HL-60/S4 treated with phorbol 12-myristate 13-acetate at 8.2 ng/mL for 4 days and 3 days (cell line): ENCODE results near the gene CASP8.
"Not testable (repeated sequence)": the region's sequence is repeated elsewhere in the genome, so short reads cannot be mapped to it uniquely, and the experiment has no call there.

Experiments used
- in situ Hi-C: fragments of 300-500 bp; cut with MboI; formaldehyde crosslinking; loops from 2 replicates; pipeline ENCODE4 v1.15.0; 2022; ENCODE audit warnings: low sequenced_read_pairs

The CASP8 gene

GRCh38 chr2:201267278-201268030 is 7.1 kb downstream of the CASP8 start:
- in situ Hi-C loops: no loop called here

GRCh38 chr2:201269764-201270163 is 9.4 kb downstream of the CASP8 start:
- in situ Hi-C loops: no loop called here

GRCh38 chr2:201270293-201271001 is 10.1 kb downstream of the CASP8 start:
- in situ Hi-C loops: no loop called here

GRCh38 chr2:201271917-201272316 is 11.6 kb downstream of the CASP8 start:
- in situ Hi-C loops: no loop called here

- in situ Hi-C loops: no loop called here
Observed at GRCh38 chr2:201273330-201273983, 13.1 kb downstream of the CASP8 start.

GRCh38 chr2:201275069-201275468 is 14.7 kb downstream of the CASP8 start:
- in situ Hi-C loops: no loop called here

- in situ Hi-C loops: no loop called here
Observed at GRCh38 chr2:201275990-201276389, 15.7 kb downstream of the CASP8 start.

- in situ Hi-C loops: no loop called here
Observed at GRCh38 chr2:201276511-201276910, 16.2 kb downstream of the CASP8 start.

- in situ Hi-C loops: no loop called here
Observed at GRCh38 chr2:201279079-201279478, 18.7 kb downstream of the CASP8 start.

- in situ Hi-C loops: no loop called here
Observed at GRCh38 chr2:201280191-201281040, 20.1 kb downstream of the CASP8 start.

- in situ Hi-C loops: no loop called here
Observed at GRCh38 chr2:201285499-201285898, 25.2 kb downstream of the CASP8 start.

GRCh38 chr2:201290457-201291148 is 30.3 kb downstream of the CASP8 start:
- in situ Hi-C loops: not testable (repeated sequence)

GRCh38 chr2:201298462-201299052 is 38.2 kb downstream of the CASP8 start:
- in situ Hi-C loops: no loop called here

- in situ Hi-C loops: not testable (repeated sequence)
Observed at GRCh38 chr2:201299929-201300328, 39.6 kb downstream of the CASP8 start.

- in situ Hi-C loops: no loop called here
Observed at GRCh38 chr2:201307876-201308275, 47.5 kb downstream of the CASP8 start.

- in situ Hi-C loops: no loop called here
Observed at GRCh38 chr2:201308914-201309313, 48.6 kb downstream of the CASP8 start.

GRCh38 chr2:201313362-201313761 is 53.0 kb downstream of the CASP8 start:
- in situ Hi-C loops: no loop called here

GRCh38 chr2:201319511-201319910 is 59.2 kb downstream of the CASP8 start:
- in situ Hi-C loops: no loop called here

GRCh38 chr2:201320257-201320656 is 59.9 kb downstream of the CASP8 start:
- in situ Hi-C loops: no loop called here

GRCh38 chr2:201320701-201321100 is 60.4 kb downstream of the CASP8 start:
- in situ Hi-C loops: no loop called here
